Measurements from ENCODE around the gene OR4D11. TPM values are rescaled to one million over a fixed set of nuclear protein-coding genes. Genes with fewer than 3 reads are reported as not detected.
"Not testable (repeated sequence)": the region's sequence is repeated elsewhere in the genome, so short reads cannot be mapped to it uniquely, and the experiment has no call there.

Gene OR4D11
- total and polyA plus RNA-seq, 9 of the 15 experiments (the other 6 are each of a cell fraction or from before 2014, with no cell fraction given), result not detected

GRCh38 chr11:59547605-59548308 is 44.4 kb downstream of the OR4D11 start (continued):
- TF ChIP-seq PBX2 (CRISPR knock-in tag; IDR thresholded peaks at IDR 0.05; ENCODE audit: low read depth), result not testable (repeated sequence)
- TF ChIP-seq PBX2 (tag; conservative IDR thresholded peaks at IDR 0.05; ENCODE audit: low read depth) (0 out of 2 replicates have a peak, but pooled peaks have one; percentile 22), POLR2AphosphoS5 (IDR thresholded peaks at IDR 0.05; ENCODE audit: control insufficient read depth, insufficient read depth, low read depth, low read length) (peak; percentile 60; the same call in 1 of the 2 replicates), ETV5 (CRISPR knock-in tag; IDR thresholded peaks at IDR 0.05; ENCODE audit: low read depth) (0 out of 2 replicates have a peak, but pooled peaks have one; percentile 44), ZNF592 (IDR thresholded peaks at IDR 0.05) (peak; percentile 87), RFX1 (IDR thresholded peaks at IDR 0.05) (peak; percentile 85), NR2C1 (IDR thresholded peaks at IDR 0.05) (peak; percentile 49; the same call in 1 of the 2 replicates), NR2C1 (tag; IDR thresholded peaks at IDR 0.05) (peak; percentile 70), TEAD1 (CRISPR knock-in tag; IDR thresholded peaks at IDR 0.05) (peak in 1 of 2 experiments; percentile 83; a peak in 2 of 4 replicates), NCOA1 (IDR thresholded peaks at IDR 0.05; ENCODE audit: low read depth) (peak; percentile 21; the same call in 1 of the 2 replicates), HNRNPL (IDR thresholded peaks at IDR 0.05; ENCODE audit: low read depth, low read length) (0 out of 2 replicates have a peak, but pooled peaks have one; percentile 57), NFIC (IDR thresholded peaks at IDR 0.05) (peak; percentile 33), POLR2AphosphoS2 (IDR thresholded peaks at IDR 0.05; ENCODE audit: low read length) (peak; percentile 90; the same call in 1 of the 2 replicates), ZBTB26 (CRISPR knock-in tag; IDR thresholded peaks at IDR 0.05) (peak; percentile 87), DPF2 (IDR thresholded peaks at IDR 0.05) (peak; percentile 77), RCOR1 (IDR thresholded peaks at IDR 0.05; ENCODE audit: borderline replicate concordance in 1 of 2, low read depth in 2 of 2, low read length in 2 of 2) (peak in 1 of 2 experiments; percentile 28; a peak in 1 of 4 replicates), PATZ1 (CRISPR knock-in tag; IDR thresholded peaks at IDR 0.05; ENCODE audit: borderline replicate concordance) (peak; percentile 47; the same call in 1 of the 2 replicates)

Measured in K562 (cell line).